SK-N-SH (cell line): Measurements from ENCODE around the gene PRKCA. TPM values are rescaled to one million over a fixed set of nuclear protein-coding genes. Genes with fewer than 3 reads are reported as not detected.

Source experiments
- CTCF ChIA-PET: fragments of 300-600, 350-600 bp; formaldehyde crosslinking; extraction: SDS; loops from one replicate; lab custom pipeline; 2021; lab: Yijun Ruan, JAX
- POLR2A ChIA-PET: fragments of 350-600 bp; sonication (Branson Sonifier 250); formaldehyde crosslinking; extraction: SDS; loops from one replicate; lab custom pipeline; 2020; ENCODE audit warnings: antibody characterized with exemption, inconsistent platforms; lab: Yijun Ruan, JAX
- DNase-seq: peaks from one replicate; pipeline ENCODE4 v3.0.0; 2012
- H2AFZ ChIP-seq: fragments of 200-600 bp; sonication (generic); 2 replicates; pipeline ENCODE4 v1.8.1; 2016; ENCODE audit warnings: antibody characterized with exemption, mild to moderate bottlenecking, low read depth
- H3F3A ChIP-seq: fragments of 200-600 bp; sonication (generic); replicated peaks from 2 replicates; pipeline ENCODE3; 2016; ENCODE audit warnings: antibody characterized with exemption, mild to moderate bottlenecking; ENCODE audit not compliant: insufficient read depth
- H3K27ac ChIP-seq, 2 experiments: fragments of 200-500 bp in 1 of 2; fragments of 200-600 bp in 1 of 2; sonication (Bioruptor generic) in 1 of 2; sonication (generic), shearing (Covaris generic) in 1 of 2; 2 replicates each; pipeline versions ENCODE4 v1.5.1 to v1.6.1; 2014 to 2016; ENCODE audit warnings: low read depth in 2 of 2, inconsistent platforms in 1 of 2, low read length in 1 of 2, mild to moderate bottlenecking in 1 of 2, mixed read lengths in 1 of 2
- H3K27me3 ChIP-seq: fragments of 200-600 bp; sonication (generic), shearing (Covaris generic); 2 replicates; pipeline ENCODE4 v1.6.1; 2016; ENCODE audit warnings: mixed run types; ENCODE audit not compliant: insufficient read depth
- H3K36me3 ChIP-seq, 2 experiments: fragments of 200-500 bp in 1 of 2; fragments of 200-600 bp in 1 of 2; sonication (Bioruptor generic) in 1 of 2; sonication (generic) in 1 of 2; replicated peaks in 1 of 2; 2 replicates each; pipeline versions ENCODE3 to v1.5.1; 2014 to 2016; ENCODE audit warnings: low read length in 1 of 2, mild to moderate bottlenecking in 1 of 2; ENCODE audit not compliant: insufficient read depth in 2 of 2, control insufficient read depth in 1 of 2
- H3K4me1 ChIP-seq, 2 experiments: fragments of 200-500 bp in 1 of 2; fragments of 200-600 bp in 1 of 2; sonication (Bioruptor generic) in 1 of 2; sonication (generic), shearing (Covaris generic) in 1 of 2; 2 replicates each; pipeline versions ENCODE4 v1.5.1 to v1.6.1; 2014 to 2016; ENCODE audit warnings: low read depth in 1 of 2, low read length in 1 of 2, mixed run types in 1 of 2; ENCODE audit not compliant: insufficient read depth in 2 of 2, control insufficient read depth in 1 of 2
- H3K4me2 ChIP-seq: fragments of 200-600 bp; sonication (generic), shearing (Covaris generic); 2 replicates; pipeline ENCODE4 v1.6.1; 2017; ENCODE audit warnings: mixed run types
- H3K4me3 ChIP-seq, 2 experiments: fragments of 200-500 bp in 1 of 2; fragments of 200-600 bp in 1 of 2; sonication (Bioruptor generic) in 1 of 2; sonication (generic), shearing (Covaris generic) in 1 of 2; 2 replicates each; pipeline versions ENCODE4 v1.5.1 to v1.8.1; 2014 to 2016; ENCODE audit warnings: low read depth in 2 of 2, inconsistent platforms in 1 of 2, low read length in 1 of 2, mild to moderate bottlenecking in 1 of 2, mixed read lengths in 1 of 2, moderate library complexity in 1 of 2
- H3K79me2 ChIP-seq: fragments of 200-600 bp; sonication (generic); 2 replicates; pipeline ENCODE4 v1.8.1; 2017; ENCODE audit warnings: mild to moderate bottlenecking; ENCODE audit not compliant: insufficient read depth
- H3K9ac ChIP-seq: fragments of 200-600 bp; sonication (generic); 2 replicates; pipeline ENCODE4 v1.6.1; 2017; ENCODE audit warnings: mixed run types
- H3K9me2 ChIP-seq: fragments of 200-600 bp; sonication (generic); 2 replicates; pipeline ENCODE4 v1.6.1; 2017; ENCODE audit warnings: mixed run types
- H3K9me3 ChIP-seq: fragments of 200-600 bp; sonication (generic); 2 replicates; pipeline ENCODE4 v1.6.1; 2017; ENCODE audit warnings: mixed run types, mild to moderate bottlenecking, moderate library complexity
- H4K20me1 ChIP-seq: fragments of 200-600 bp; sonication (generic); 2 replicates; pipeline ENCODE4 v1.6.1; 2017; ENCODE audit warnings: mild to moderate bottlenecking, mixed run types; ENCODE audit not compliant: insufficient read depth
- CHD2 ChIP-seq: fragments of 150-350 bp; IDR thresholded peaks from 2 replicates; pipeline ENCODE4 v1.6.1; 2018; ENCODE audit warnings: low read length; ENCODE audit not compliant: partially characterized antibody
- EP300 ChIP-seq, 2 experiments: IDR thresholded peaks; 2 replicates each; pipeline versions ENCODE4 v1.4.0 to v1.6.1; 2012; ENCODE audit warnings: borderline replicate concordance in 1 of 2, low read depth in 1 of 2, low read length in 1 of 2
- EZH2phosphoT487 ChIP-seq: fragments of 200-600 bp; sonication (generic); IDR thresholded peaks from 2 replicates; pipeline ENCODE4 v1.6.1; 2017; ENCODE audit warnings: low read depth, mixed run types, mild to moderate bottlenecking, antibody characterized with exemption, moderate library complexity, borderline replicate concordance
- FOSL2 ChIP-seq: IDR thresholded peaks from 2 replicates; pipeline ENCODE4 v1.4.0; 2012; ENCODE audit warnings: low read depth, mild to moderate bottlenecking, moderate library complexity, borderline replicate concordance
- FOXJ3 ChIP-seq: sonication (generic); formaldehyde crosslinking; IDR thresholded peaks from 2 replicates; pipeline ENCODE4 v1.5.1; 2020; ENCODE audit warnings: mild to moderate bottlenecking, missing genetic modification reagents
- GATA2 ChIP-seq: sonication (generic); formaldehyde crosslinking; IDR thresholded peaks from 2 replicates; pipeline ENCODE4 v1.5.0; 2020; ENCODE audit warnings: mild to moderate bottlenecking, missing genetic modification reagents
- MEF2A ChIP-seq: IDR thresholded peaks from 2 replicates; pipeline ENCODE4 v1.4.0; 2012; ENCODE audit warnings: low read depth, borderline replicate concordance
- NFIC ChIP-seq: IDR thresholded peaks from 2 replicates; pipeline ENCODE4 v1.4.0; 2012; ENCODE audit warnings: borderline replicate concordance
- NRF1 ChIP-seq: IDR thresholded peaks from 2 replicates; pipeline ENCODE4 v1.6.1; 2012; ENCODE audit warnings: low read depth, mild to moderate bottlenecking, low read length
- POLR2AphosphoS5 ChIP-seq: IDR thresholded peaks from 2 replicates; pipeline ENCODE4 v1.6.1; 2012; ENCODE audit warnings: low read depth, low read length
- RAD21 ChIP-seq: IDR thresholded peaks from 2 replicates; pipeline ENCODE4 v1.6.1; 2012; ENCODE audit warnings: mild to moderate bottlenecking, low read length
- RCOR1 ChIP-seq: fragments of 150-350 bp; IDR thresholded peaks from 2 replicates; pipeline ENCODE4 v1.6.1; 2017; ENCODE audit warnings: antibody characterized with exemption, low read length
- RXRA ChIP-seq: IDR thresholded peaks from 2 replicates; pipeline ENCODE4 v1.4.0; 2012; ENCODE audit warnings: low read depth, mild to moderate bottlenecking, borderline replicate concordance
- TEAD4 ChIP-seq: IDR thresholded peaks from 2 replicates; pipeline ENCODE4 v1.4.0; 2012; ENCODE audit warnings: mild to moderate bottlenecking, borderline replicate concordance; ENCODE audit not compliant: insufficient read depth
- YY1 ChIP-seq: IDR thresholded peaks from 2 replicates; pipeline ENCODE4 v1.4.0; 2012; ENCODE audit warnings: low read depth, mild to moderate bottlenecking
- WGBS: methylation state at CpG from one replicate; pipeline ENCODE4 v1.1.6; 2017; ENCODE audit warnings: low lambda C conversion rate; 5-methylcytosine and 5-hydroxymethylcytosine counted together
- polyA plus RNA-seq, 3 experiments: library from polyadenylated mRNA; depleted of rRNA; stranded (reverse); fragments of >200 nt; gene quantifications; 2 replicates each; pipeline ENCODE4 v1.2.3, GENCODE V29; 2012
- TF ChIP-seq, protein P1 (sequence below): fragments of 200-600 bp; sonication (generic); IDR thresholded peaks from 2 replicates; pipeline ENCODE4 v1.6.1; 2017; ENCODE audit warnings: antibody characterized with exemption, mild to moderate bottlenecking, moderate library complexity
- TF ChIP-seq, protein P2 (sequence below): IDR thresholded peaks from 2 replicates; pipeline ENCODE4 v1.4.0; 2012; ENCODE audit warnings: low read depth
- TF ChIP-seq, protein P3 (sequence below): IDR thresholded peaks from 2 replicates; pipeline ENCODE4 v1.4.0; 2012; ENCODE audit warnings: low read depth, borderline replicate concordance
- TF ChIP-seq, protein P4 (sequence below): fragments of 150-350 bp; IDR thresholded peaks from 2 replicates; pipeline ENCODE4 v1.6.1; 2016; ENCODE audit warnings: mild to moderate bottlenecking, low read depth, low read length

The PRKCA gene
- polyA plus RNA-seq, 1 of the 3 experiments (the other 2 are of a cell fraction) = 108 TPM

DNA sequence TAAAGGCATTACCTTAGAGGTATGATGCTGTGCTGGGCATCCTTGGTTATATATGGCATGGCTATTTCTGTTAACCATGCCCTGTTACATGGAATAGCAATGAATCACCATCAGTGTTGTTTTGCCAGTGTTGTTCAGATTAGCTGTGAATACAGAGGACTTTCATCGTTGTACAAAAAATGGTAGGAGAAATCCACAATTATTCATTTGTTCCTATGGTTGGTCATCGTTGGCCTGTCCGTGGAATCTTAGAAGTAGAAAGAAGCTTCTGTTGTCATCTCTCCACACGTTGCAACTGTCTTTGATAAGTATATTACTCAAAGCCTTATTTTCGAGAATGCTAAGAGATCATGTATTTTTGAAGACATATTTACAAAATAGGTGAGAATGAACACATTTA, 418.2 kb downstream of the PRKCA start:
- H3K27ac ChIP-seq = no peak overlapping the region
- peaks cover 13% of the 10 kb centered on the region for H3F3A ChIP-seq
- H4K20me1 ChIP-seq = peaks cover 25% of the 10 kb centered on the region
- H3K9me3 ChIP-seq = no peaks in the 10 kb centered on the region
- no peaks in the 10 kb centered on the region for H3K9me2 ChIP-seq
- ChIA-PET POLR2A (no interaction called here), CTCF (interaction anchor here (1.1 to 22.6 kb wide), 3 partner anchors 17 to 438 kb away, joined by 3 to 460 read pairs (median 12); no protein-coding TSS in a partner anchor)
- H3K4me2 ChIP-seq = no peak overlapping the region
- H3K79me2 ChIP-seq = no peaks in the 10 kb centered on the region
- H3K9ac ChIP-seq = no peak overlapping the region
- H3K27me3 ChIP-seq = no peaks in the 10 kb centered on the region
- WGBS = 92% methylated on average over 5 of the region's 5 CpGs
- TF ChIP-seq MEF2A = no peak
- TF ChIP-seq, protein P1, sequence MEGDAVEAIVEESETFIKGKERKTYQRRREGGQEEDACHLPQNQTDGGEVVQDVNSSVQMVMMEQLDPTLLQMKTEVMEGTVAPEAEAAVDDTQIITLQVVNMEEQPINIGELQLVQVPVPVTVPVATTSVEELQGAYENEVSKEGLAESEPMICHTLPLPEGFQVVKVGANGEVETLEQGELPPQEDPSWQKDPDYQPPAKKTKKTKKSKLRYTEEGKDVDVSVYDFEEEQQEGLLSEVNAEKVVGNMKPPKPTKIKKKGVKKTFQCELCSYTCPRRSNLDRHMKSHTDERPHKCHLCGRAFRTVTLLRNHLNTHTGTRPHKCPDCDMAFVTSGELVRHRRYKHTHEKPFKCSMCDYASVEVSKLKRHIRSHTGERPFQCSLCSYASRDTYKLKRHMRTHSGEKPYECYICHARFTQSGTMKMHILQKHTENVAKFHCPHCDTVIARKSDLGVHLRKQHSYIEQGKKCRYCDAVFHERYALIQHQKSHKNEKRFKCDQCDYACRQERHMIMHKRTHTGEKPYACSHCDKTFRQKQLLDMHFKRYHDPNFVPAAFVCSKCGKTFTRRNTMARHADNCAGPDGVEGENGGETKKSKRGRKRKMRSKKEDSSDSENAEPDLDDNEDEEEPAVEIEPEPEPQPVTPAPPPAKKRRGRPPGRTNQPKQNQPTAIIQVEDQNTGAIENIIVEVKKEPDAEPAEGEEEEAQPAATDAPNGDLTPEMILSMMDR = no peak
- TF ChIP-seq, protein P2, sequence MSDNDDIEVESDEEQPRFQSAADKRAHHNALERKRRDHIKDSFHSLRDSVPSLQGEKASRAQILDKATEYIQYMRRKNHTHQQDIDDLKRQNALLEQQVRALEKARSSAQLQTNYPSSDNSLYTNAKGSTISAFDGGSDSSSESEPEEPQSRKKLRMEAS = no peak
- no peak for TF ChIP-seq RAD21
- TF ChIP-seq POLR2AphosphoS5 = no peak
- no peak for TF ChIP-seq FOXJ3 (CRISPR knock-in tag)
- no peak for TF ChIP-seq NFIC
- no peak for TF ChIP-seq EZH2phosphoT487
- TF ChIP-seq YY1 = no peak
- no peak for TF ChIP-seq CHD2
- no peak for TF ChIP-seq RCOR1
- TF ChIP-seq, protein P3, sequence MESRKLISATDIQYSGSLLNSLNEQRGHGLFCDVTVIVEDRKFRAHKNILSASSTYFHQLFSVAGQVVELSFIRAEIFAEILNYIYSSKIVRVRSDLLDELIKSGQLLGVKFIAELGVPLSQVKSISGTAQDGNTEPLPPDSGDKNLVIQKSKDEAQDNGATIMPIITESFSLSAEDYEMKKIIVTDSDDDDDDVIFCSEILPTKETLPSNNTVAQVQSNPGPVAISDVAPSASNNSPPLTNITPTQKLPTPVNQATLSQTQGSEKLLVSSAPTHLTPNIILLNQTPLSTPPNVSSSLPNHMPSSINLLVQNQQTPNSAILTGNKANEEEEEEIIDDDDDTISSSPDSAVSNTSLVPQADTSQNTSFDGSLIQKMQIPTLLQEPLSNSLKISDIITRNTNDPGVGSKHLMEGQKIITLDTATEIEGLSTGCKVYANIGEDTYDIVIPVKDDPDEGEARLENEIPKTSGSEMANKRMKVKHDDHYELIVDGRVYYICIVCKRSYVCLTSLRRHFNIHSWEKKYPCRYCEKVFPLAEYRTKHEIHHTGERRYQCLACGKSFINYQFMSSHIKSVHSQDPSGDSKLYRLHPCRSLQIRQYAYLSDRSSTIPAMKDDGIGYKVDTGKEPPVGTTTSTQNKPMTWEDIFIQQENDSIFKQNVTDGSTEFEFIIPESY = no peak
- TF ChIP-seq NRF1 = no peak
- TF ChIP-seq, protein P4, sequence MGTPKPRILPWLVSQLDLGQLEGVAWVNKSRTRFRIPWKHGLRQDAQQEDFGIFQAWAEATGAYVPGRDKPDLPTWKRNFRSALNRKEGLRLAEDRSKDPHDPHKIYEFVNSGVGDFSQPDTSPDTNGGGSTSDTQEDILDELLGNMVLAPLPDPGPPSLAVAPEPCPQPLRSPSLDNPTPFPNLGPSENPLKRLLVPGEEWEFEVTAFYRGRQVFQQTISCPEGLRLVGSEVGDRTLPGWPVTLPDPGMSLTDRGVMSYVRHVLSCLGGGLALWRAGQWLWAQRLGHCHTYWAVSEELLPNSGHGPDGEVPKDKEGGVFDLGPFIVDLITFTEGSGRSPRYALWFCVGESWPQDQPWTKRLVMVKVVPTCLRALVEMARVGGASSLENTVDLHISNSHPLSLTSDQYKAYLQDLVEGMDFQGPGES = no peak
- TF ChIP-seq TEAD4 = no peak
- no peak for TF ChIP-seq EP300 (IDR thresholded peaks at IDR 0.05; ENCODE audit: borderline replicate concordance in 1 of 2, low read depth in 1 of 2, low read length in 1 of 2)
- TF ChIP-seq RXRA = no peak
- TF ChIP-seq FOSL2 = no peak
- TF ChIP-seq GATA2 (CRISPR knock-in tag) = no peak
- H3K4me1 ChIP-seq = peaks cover 9 to 23% of the 10 kb centered on the region in 2 experiments; a peak in 1 of 4 replicates
- H3K4me3 ChIP-seq = no peak overlapping the region
- H2AFZ ChIP-seq = no peak overlapping the region
- DNase-seq = no peak
- peaks cover 27 to 41% of the 10 kb centered on the region in 2 experiments for H3K36me3 ChIP-seq
